HG03565 (cell line): ENCODE results near the gene PRKCB.

Experiments
- ATAC-seq: cut with Tn5 transposase; IDR thresholded peaks from one replicate; pipeline ENCODE4 v1.9.1; 2021; ENCODE audit warnings: mild to moderate bottlenecking, moderate library complexity; ENCODE audit not compliant: unreplicated experiment

The PRKCB gene

DNA sequence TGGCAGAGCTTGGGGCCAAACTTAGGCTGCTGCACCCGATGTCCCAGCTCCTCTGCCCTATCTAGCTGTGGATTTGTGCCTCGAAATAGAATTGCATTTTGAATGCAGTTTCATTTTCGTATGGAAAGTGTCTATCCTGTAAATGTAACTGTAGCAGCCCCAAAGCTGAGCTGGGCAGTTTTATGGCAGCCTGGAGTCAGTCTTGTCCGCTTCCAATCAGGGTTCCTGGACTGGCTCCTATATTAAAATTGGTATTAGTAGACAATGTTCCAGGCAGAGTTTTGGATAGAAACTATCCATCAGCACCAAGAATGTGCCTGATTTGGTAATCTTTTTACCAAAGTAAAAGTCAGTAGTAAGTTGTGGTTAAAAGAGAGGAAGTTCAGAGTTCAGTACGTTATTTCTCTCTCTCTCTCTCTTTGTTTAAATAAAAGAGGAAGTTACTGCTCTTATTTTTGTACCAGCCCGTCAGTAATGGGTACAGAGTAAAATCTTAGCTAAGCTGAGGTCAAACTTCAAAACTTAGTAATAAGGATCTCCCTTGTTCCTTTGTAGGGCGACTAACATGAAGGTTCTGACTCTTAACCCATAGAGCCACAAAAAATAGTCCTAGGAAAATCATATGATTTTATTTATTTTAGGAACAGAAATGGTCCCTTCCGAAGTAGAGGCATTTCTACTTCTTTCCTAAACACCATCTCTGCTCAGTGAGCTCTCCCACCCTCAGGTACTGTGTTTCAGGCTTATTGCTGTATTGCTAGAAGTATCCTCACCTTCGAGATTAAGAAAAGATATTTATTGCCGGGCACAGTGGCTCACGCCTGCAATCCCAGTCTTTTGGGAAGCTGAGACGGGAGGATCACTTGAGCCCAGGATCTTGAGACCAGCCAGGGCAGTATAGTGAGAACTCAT, 28.0 kb downstream of the PRKCB start:
- peak; percentile 75 for ATAC-seq

DNA sequence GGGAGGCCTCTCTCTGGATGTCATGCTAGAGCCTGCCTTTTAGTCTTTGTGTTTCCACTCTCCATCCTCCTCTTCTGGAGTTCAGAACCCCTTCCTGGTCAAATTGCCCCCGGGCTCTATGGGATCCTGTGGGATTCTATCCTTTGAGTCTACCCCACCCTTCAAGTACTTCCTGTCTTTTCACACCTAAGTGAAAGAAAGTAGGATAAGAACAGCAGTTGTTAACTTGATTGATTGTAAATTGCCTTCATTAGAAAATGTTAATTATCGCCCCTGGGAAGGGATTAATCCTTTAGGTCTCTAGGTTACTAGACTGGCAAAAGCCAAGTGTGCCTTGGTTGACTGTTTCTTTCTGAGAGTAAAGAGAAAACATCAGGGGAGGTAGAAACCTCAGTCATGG, 30.1 kb downstream of the PRKCB start:
- ATAC-seq = no peak

DNA sequence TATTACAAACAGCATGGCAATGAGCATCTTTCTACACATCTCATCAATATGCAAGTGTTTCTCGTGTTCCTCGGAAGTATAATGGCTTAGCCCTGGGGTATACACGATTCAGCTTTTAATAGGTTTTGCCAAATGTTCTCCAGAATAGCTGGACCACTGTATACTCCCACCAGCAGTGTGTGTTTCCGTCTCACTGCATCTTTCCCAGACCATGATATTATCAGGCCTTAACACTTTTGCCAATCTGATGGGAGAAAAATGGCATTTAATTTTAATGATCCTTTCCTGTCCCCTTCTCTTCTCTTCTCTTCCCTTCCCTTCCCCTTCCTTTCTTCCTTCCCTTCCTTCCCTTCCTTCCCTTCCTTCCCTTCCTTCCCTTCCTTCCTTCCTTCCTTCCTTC, 30.8 kb downstream of the PRKCB start:
- no peak for ATAC-seq

DNA sequence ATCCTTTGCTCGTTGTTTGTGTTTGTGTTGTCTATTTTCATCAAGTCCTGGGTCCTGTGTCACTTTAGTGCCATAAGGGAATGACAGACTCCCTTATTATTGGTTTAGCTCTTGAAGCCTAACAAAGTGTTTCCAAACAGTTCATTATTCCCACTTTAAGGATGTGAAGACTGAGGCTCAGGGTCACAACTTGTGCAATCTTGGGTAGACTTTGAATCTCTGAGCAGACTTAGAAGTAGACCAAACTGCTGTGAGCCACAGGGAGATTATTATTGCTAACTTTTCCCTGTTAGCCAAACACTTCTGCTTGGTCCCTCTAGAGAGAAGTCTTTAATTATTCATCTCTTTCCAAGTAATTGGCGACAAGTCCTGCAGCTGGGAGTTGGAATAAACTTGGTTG, 31.8 kb downstream of the PRKCB start:
- ATAC-seq = no peak

DNA sequence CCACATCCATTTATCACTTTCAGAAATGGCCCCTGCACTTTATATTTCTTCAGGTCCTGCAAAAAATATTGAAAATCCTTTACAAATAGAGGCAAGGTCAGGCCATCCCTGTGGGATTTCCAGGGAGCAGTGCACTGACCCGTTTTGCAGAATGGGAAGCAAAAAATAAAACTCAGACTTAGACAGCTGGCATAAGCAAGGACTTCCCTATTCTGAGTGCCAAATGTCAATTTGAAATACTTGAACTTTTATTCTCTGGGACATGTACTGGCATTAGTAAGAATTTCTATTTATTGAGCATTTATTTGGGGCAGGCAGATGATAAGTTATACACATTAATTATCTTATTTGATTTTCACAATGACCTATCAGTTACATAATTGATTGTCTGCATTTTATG, 32.4 kb downstream of the PRKCB start:
- no peak for ATAC-seq

DNA sequence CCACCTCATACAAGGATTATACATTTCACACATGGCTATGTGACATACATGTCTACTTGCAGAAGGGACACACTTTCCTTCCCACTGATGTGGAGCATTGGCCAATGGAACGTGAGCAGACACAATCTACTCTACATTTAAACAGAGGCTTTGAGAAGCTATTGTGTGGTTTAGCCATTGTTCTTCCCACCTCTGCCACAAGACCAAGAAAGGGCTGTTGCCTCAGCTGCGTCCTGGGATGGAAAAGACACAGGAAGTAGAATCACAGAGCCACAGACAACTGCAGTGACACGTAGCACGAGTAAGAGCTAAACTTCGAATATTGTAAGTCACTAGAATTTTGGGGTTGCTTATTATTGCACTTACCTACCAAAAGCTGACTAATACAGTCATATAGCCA, 33.3 kb downstream of the PRKCB start:
- ATAC-seq = no peak

DNA sequence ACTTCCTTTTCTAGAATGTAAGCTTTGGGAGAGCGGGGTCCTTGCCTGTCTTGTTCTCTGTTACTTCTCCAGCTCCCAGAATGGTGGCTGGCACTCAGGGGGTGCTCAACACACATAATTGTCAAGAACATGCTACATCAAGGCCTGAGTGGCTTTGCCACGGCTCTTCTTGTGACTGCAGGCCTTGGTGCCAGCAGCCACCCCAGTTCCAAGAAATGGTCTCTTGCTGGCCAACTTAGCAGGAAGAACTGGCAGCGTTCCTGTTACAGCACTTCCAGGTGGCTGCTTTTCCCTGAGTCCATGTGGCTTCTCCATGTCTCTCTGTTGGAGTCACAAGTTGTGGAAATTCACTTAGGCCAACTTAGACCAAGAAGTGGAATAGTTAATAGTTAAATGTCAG, 36.1 kb downstream of the PRKCB start:
- ATAC-seq = no peak

DNA sequence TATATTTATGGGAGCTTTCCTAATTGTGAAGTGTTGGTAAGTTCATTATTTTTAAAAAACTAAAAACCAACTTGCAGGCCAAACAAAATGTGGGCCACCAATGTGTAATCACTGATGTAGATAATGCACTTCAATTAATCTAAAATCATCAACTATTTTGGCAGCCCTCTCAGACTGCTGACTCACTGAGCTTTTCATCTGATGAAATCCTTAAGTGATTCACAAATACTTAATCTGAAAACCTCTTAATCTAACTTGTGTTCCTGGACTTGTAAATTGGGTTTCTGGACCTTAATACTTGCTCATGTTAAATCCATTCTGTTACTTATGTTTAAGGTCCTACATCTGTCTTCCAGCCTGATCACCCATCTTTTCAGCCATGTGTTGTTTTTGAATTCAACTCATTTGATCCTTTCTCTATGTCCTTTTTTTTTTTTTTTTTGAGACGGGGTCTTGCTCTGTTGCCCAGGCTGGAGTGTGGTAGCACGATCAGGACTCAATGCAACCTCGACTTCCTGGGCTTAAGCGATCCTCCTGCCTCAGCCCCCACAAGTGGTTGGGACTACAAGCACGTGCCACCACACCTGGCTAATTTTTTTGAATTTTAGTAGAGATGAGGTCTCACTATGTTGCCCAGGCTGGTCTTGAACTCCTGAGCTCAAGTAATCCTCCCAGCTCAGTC, 39.0 kb downstream of the PRKCB start:
- ATAC-seq = no peak

DNA sequence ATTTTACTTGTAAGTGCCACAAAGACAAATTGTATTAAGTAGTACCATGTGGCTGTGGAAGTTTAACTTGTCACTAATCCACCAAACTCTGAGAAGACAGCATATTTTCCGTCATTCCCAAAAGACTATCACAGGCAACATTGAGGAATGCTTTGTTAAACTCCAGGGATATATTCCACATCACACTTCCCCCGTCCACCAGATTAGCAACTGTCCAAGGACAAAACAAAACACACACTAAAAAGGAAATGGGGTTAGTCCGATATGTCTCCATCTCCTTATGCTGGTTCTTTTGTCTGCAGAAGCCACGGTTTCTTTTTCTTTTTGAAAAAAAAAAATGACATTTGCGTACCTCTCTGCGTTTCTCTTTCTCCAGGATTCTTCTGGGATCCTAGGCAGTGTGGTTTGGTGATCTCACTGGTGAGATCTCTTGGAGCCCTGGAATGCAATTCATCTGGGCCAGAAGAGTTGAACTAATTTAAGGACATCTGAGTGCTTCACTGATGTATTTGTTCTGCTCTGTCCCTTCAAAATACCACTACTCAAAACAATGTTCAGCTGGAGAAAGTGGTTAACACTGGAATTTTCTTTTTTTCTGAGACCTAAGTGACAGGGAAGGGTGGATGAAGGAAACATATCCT, 40.6 kb downstream of the PRKCB start:
- ATAC-seq = no peak

DNA sequence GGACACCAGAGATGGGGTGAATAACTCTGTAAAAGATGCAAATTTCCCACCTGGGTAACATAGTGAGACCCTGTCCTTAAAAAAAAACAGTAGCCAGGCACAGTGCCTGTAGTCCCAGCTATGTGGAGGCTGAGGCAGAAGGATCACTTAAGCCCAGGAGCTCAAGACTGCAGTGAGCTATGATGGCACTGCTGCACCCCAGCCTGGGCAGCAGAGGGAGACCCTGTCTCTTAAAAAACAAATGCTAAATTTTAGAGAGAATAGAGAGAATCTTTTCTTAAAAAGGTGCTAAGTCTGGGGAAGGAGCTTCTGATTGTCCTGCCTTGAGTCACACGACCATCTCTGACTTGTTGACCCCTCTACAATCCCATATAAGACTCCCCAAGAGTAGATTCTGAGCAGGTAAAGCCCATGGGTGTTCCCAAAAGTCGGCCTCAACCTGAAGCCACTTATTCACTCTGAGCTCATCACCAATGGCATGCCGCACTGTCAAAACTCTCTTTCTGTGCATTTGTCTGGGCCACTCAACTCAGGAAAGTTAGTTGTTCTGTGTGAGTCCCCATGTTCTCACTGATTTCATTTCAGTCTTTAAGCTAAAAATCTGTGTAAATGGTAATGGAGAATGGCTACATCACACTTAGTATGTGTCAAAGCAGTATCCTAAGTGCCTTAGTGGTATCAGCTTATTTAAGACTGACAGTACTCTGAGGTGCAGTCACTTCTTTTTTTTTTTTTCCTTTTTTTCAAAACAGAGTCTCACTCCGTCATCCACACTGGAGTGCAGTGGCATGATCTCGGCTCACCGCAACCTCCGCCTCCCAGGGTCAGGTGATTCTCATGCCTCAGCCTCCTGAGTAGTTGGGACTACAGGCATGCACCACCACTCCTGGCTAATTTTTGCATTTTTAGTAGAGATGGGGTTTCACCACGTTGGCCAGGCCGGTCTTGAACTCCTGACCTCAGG, 41.6 kb downstream of the PRKCB start:
- no peak for ATAC-seq

DNA sequence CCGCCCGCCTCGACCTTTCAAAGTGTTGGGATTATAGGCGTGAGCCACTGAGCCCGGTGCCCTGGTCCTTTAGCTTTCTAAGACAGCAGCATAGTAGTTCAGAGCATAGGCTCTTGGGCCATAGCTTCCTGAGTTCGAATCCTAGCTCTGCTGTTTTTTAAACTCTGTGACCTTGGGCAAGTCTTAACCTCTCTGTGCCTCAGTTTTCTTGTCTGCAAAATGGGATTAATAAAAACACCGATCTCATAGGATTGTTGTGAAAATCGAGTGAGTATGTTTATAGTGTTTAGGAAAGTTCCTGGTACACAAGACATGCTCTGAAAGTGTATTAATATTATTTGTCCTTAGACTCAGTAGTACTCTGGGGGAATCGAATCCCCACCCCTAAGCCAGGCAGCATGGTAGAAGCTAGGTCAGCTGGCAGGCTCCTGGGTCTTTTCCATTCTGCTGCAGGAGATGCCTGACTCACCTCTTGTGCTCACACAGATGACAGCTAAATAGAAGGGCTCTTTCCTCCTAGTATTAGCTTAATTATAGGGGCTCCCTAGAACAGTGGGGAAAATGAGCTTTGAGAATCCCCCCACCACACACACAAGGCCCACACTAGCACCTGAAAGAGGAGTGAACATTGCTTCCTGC, 44.1 kb downstream of the PRKCB start:
- no peak for ATAC-seq

DNA sequence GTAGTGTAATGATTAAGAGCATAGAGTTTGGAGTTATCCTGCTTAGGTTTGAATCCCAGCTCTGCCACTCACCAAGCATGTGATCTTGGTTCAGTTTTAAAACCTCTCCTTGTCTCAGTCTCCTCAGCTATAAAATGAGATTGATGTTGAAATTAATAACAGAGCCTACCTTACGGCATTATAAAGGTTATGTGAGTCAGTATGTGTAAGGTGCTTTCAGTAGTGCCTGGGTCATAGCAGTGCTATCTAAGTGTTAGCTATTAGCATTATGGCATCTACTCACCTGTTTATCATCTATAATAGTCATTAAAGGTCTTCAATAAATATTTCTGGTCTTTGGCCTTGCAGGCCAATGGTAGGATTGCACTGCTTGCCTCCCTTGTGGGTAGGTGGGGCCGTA, 53.4 kb downstream of the PRKCB start:
- ATAC-seq = no peak

DNA sequence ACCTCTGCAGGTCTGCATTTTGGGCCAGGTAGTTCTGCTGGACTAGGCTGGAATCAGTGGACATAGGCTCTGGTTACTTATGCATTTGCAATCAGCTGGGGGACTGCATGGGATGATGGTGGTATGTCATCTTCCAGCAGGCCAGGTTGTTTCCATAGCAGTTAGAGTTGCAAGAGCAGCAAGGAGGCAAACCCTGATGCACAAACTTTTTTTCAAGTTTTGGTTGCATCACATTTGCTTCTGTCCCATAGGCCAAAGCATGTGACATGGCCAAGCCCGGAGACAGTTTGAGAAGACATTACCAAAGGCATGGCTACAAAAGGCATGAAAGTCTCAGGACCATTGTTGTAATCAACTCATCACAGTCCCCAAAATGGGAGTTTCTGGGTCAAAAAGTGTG, 58.2 kb downstream of the PRKCB start:
- ATAC-seq = no peak

DNA sequence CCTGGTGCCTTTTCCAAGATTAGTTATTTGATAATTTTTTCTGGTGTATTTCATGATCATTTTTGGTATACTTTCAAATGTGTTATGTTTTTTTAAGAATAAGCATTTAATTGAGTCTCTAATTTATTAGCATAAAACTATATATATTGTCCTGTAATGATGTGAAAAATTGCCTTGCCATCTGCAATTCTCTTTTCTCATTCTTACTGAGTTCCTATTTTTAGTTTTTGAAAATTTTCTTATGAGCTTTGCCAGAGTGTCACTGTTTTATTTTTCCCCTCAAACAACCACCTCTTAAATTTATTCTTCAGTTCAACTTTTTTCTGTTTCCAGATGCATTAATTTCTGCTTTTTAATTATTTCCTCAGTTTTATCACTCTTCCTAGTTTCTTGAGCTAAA, 59.3 kb downstream of the PRKCB start:
- ATAC-seq = no peak

DNA sequence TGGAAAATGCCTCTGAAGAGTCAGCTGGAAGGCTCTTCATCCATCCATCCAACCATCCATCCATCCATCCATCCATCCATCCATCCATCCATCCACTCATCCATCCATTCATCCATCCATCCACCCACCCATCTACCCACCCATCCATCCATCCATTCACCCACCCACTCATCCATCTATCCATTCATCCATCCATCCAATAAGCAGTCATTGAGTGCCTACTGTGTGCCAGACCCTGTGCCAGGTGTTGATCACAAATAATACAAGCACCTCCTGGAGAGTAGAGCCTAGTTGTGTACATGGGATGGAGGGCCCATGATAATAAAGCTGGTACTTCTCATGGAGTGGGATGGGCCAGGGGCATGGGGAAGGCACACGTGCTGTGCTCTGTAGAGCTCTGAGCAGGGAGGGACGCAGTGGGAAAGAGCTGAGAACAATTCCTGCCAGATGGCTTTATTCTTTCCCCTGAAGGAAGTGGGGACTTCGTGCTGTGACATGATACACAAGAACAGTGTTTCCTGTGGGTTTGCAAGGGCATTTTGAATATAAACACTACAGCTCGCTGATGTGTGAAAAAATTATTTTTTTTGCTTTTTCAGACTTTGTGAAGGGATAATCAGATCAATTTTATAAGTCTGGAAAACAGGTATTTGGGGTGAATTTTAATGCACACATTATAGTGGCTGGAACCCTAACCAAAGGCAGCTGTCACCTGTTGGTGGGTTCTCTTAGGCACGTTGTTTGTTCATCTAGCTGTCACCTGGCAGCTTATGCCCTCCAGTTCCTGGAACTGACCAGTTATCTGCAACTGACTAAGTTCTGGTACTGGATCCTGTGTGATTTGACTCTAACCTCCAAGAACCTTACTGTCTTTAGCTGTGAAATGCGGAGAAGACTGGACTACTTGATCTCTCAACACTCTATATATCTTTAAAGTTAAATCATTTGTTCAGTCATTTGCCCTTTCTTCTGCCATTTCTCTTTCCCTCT, 61.3 kb downstream of the PRKCB start:
- ATAC-seq = no peak

DNA sequence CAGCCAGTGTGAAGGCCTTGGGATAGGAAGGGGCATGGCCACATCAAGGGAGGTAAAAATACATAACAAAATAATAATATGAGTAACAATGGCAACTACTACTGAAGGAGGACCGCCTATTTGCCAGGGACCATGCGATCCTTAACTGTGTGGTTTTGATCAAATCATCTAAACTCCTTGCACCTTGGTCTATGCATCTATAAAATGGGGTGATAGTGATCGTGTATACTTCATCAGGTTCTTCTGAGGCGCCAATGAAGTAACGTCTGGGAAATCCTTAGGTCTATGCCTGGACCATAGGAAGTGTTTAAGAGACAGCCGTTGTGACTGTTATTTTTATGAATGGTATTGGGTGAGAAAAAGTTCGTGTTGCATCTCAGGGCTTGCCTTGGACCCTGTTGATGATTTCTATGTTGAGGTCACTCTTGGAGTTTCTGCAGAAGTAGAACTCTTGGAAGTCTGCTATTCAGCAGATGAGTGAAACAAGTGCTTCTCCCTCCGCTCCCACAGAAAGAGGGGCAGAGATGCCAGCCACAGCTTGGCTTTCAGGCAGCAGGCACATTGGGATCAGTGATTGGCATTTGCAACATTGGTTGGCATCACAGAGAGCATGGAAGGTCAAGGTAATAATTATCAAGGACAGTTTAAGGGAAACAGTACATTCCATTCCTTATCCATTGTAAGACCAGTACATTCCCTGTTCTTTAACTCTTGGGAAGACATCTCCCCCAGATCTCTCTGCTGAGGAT, 63.1 kb downstream of the PRKCB start:
- ATAC-seq = no peak

DNA sequence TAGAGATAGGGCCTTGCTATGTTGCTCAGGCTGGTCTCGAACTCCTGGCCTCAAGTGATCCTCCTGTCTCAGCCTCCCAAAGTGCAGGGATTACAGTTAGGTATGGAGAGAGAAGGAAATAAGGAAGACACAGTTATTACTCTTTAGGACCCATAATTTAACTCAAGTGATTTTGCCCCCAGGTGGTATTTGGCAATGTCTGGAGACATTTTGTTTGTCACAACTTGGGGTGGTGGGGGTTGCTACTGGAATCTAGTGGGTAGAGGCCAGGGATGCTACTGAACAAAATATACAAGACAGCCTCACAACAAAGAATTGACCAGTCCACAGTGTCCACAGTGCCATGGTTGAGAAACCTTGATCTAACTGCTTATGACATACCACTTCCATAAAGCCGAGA, 64.1 kb downstream of the PRKCB start:
- no peak for ATAC-seq

DNA sequence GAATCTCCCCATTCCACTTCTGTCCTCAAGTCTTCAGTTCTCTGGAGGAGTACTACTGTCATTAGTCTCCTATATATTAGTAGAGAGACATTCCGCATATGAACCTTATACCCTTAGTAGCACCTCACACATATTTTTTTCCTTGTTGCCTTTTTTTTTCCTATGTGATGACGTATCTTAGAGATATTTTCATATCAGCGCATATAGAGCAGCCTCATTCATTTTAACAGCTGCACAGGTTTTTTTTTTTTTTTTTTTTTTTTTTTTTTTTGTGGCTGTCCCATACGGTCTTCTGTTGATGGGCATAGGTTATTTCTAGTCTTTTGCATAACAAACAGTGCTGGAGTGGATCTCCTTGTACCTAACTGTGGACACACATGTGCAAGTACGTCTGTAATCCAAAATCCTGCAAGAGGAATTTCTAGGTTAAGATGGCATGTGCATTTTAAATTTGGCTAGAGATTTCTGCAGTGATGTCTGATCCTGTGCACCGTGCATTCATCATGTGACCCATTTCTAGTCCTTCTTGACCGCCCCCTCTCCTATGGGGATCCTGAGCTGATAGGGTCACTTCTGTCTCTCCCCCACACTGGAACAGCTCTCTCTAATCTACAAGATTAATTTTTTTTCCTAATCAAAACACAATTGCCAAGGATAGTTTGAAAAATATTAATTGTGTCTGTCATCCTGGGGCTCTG, 64.8 kb downstream of the PRKCB start:
- ATAC-seq = no peak
